Measurements from ENCODE around the gene GRAMD4. TPM values are rescaled to one million over a fixed set of nuclear protein-coding genes. Genes with fewer than 3 reads are reported as not detected.

The GRAMD4 gene
- polyA plus RNA-seq, 1 of the 3 experiments (the other 2 are of a cell fraction) = 15.5 TPM

GRCh38 chr22:46625113-46625842 lies 5.1 kb downstream of the GRAMD4 start:
- no peaks in the 10 kb centered on the region for H3F3A ChIP-seq (replicated peaks; ENCODE audit: insufficient read depth)

GRCh38 chr22:46625843-46626349 lies 5.7 kb downstream of the GRAMD4 start:
- POLR2A ChIA-PET = no interaction called here
- no peak for DNase-seq
- H3F3A ChIP-seq (replicated peaks; ENCODE audit: insufficient read depth) = no peaks in the 10 kb centered on the region
- no peak overlapping the region for H2AFZ ChIP-seq (ENCODE audit: low read depth)
- no peak overlapping the region for H3K4me3 ChIP-seq (ENCODE audit: low read depth in 2 of 2, low read length in 1 of 2)
- H4K20me1 ChIP-seq (ENCODE audit: insufficient read depth) = no peaks in the 10 kb centered on the region
- 94% methylated on average over 13 of the region's 21 CpGs for WGBS (ENCODE audit: low lambda C conversion rate)
- no peak overlapping the region for H3K9ac ChIP-seq
- H3K27ac ChIP-seq (ENCODE audit: low read depth in 2 of 2, low read length in 1 of 2) = no peak overlapping the region
- H3K79me2 ChIP-seq (ENCODE audit: insufficient read depth) = no peaks in the 10 kb centered on the region
- no peaks in the 10 kb centered on the region for H3K27me3 ChIP-seq (ENCODE audit: insufficient read depth)
- H3K4me1 ChIP-seq (ENCODE audit: control insufficient read depth in 1 of 2, insufficient read depth in 2 of 2, low read depth in 1 of 2, low read length in 1 of 2) = peaks cover 0 to 15% of the 10 kb centered on the region in 2 experiments; a peak in 1 of 4 replicates
- CTCF ChIA-PET = interaction anchor here (1.6 kb wide), 1 partner anchor 62 kb away, joined by 4 read pairs; no protein-coding TSS in a partner anchor
- no peaks in the 10 kb centered on the region for H3K36me3 ChIP-seq (replicated peaks in 1 of 2; ENCODE audit: control insufficient read depth in 1 of 2, insufficient read depth in 2 of 2, low read length in 1 of 2)
- H3K9me3 ChIP-seq = no peaks in the 10 kb centered on the region
- no peak overlapping the region for H3K4me2 ChIP-seq
- no peaks in the 10 kb centered on the region for H3K9me2 ChIP-seq
- no peak for TF ChIP-seq RFX5 (IDR thresholded peaks at IDR 0.05; ENCODE audit: low read length)
- TF ChIP-seq EZH2phosphoT487 (IDR thresholded peaks at IDR 0.05; ENCODE audit: borderline replicate concordance, low read depth) = no peak
- no peak for TF ChIP-seq IRF3 (IDR thresholded peaks at IDR 0.05; ENCODE audit: low read depth, low read length)
- no peak for TF ChIP-seq GATA2 (CRISPR knock-in tag; IDR thresholded peaks at IDR 0.05)
- TF ChIP-seq MXI1 (IDR thresholded peaks at IDR 0.05; ENCODE audit: low read depth, low read length) = no peak
- no peak for TF ChIP-seq SIN3A (IDR thresholded peaks at IDR 0.05; ENCODE audit: borderline replicate concordance, low read depth, low read length)
- TF ChIP-seq CHD2 (IDR thresholded peaks at IDR 0.05; ENCODE audit: low read length, partially characterized antibody) = no peak
- no peak for TF ChIP-seq RXRA (IDR thresholded peaks at IDR 0.05; ENCODE audit: borderline replicate concordance, low read depth)
- TF ChIP-seq JUND (IDR thresholded peaks at IDR 0.05) = no peak
- TF ChIP-seq FOXJ3 (CRISPR knock-in tag; IDR thresholded peaks at IDR 0.05) = no peak
- TF ChIP-seq TAF1 (IDR thresholded peaks at IDR 0.05; ENCODE audit: borderline replicate concordance, low read depth, low read length) = no peak
- TF ChIP-seq GABPA (IDR thresholded peaks at IDR 0.05; ENCODE audit: low read depth) = no peak

More at GRCh38 chr22:46625113-46625842, 5.1 kb downstream of the GRAMD4 start:
- H4K20me1 ChIP-seq (ENCODE audit: insufficient read depth) = no peaks in the 10 kb centered on the region
- 94% methylated on average over 17 of the region's 20 CpGs for WGBS (ENCODE audit: low lambda C conversion rate)
- H3K9ac ChIP-seq = no peak overlapping the region
- H3K79me2 ChIP-seq (ENCODE audit: insufficient read depth) = no peaks in the 10 kb centered on the region
- peaks cover 0 to 22% of the 10 kb centered on the region in 2 experiments; a peak in 1 of 4 replicates for H3K4me1 ChIP-seq (ENCODE audit: control insufficient read depth in 1 of 2, insufficient read depth in 2 of 2, low read depth in 1 of 2, low read length in 1 of 2)
- no peak for DNase-seq
- no peak overlapping the region for H2AFZ ChIP-seq (ENCODE audit: low read depth)
- no peaks in the 10 kb centered on the region for H3K36me3 ChIP-seq (replicated peaks in 1 of 2; ENCODE audit: control insufficient read depth in 1 of 2, insufficient read depth in 2 of 2, low read length in 1 of 2)
- H3K27ac ChIP-seq (ENCODE audit: low read depth in 2 of 2, low read length in 1 of 2) = no peak overlapping the region
- POLR2A ChIA-PET = no interaction called here
- H3K4me3 ChIP-seq (ENCODE audit: low read depth in 2 of 2, low read length in 1 of 2) = no peak overlapping the region
- no peaks in the 10 kb centered on the region for H3K9me3 ChIP-seq
- H3K9me2 ChIP-seq = no peaks in the 10 kb centered on the region
- TF ChIP-seq MXI1 (IDR thresholded peaks at IDR 0.05; ENCODE audit: low read depth, low read length) = no peak
- TF ChIP-seq RXRA (IDR thresholded peaks at IDR 0.05; ENCODE audit: borderline replicate concordance, low read depth) = no peak
- no peak for TF ChIP-seq EP300 (IDR thresholded peaks at IDR 0.05; ENCODE audit: borderline replicate concordance in 1 of 2, low read depth in 1 of 2, low read length in 1 of 2)
- no peak for TF ChIP-seq JUND (IDR thresholded peaks at IDR 0.05)
- no peak for TF ChIP-seq TCF12 (IDR thresholded peaks at IDR 0.05)
- no peak for TF ChIP-seq PBX3 (IDR thresholded peaks at IDR 0.05)
- no peak for TF ChIP-seq EZH2phosphoT487 (IDR thresholded peaks at IDR 0.05; ENCODE audit: borderline replicate concordance, low read depth)
- no peak for TF ChIP-seq RAD21 (IDR thresholded peaks at IDR 0.05; ENCODE audit: low read length)
- TF ChIP-seq USF2 (IDR thresholded peaks at IDR 0.05; ENCODE audit: borderline replicate concordance, low read depth, low read length) = no peak
- no peak for TF ChIP-seq TAF1 (IDR thresholded peaks at IDR 0.05; ENCODE audit: borderline replicate concordance, low read depth, low read length)
- no peak for TF ChIP-seq GABPA (IDR thresholded peaks at IDR 0.05; ENCODE audit: low read depth)
- no peak for TF ChIP-seq ELF1 (IDR thresholded peaks at IDR 0.05)
- TF ChIP-seq USF1 (IDR thresholded peaks at IDR 0.05; ENCODE audit: borderline replicate concordance, low read depth) = no peak
- no peak for TF ChIP-seq SMC3 (IDR thresholded peaks at IDR 0.05; ENCODE audit: low read depth, low read length)
- H3K4me2 ChIP-seq = no peak overlapping the region
- no peaks in the 10 kb centered on the region for H3K27me3 ChIP-seq (ENCODE audit: insufficient read depth)
- CTCF ChIA-PET = interaction anchor here (0.9 to 1.6 kb wide), 2 partner anchors 35 to 62 kb away, joined by 3 to 4 read pairs; no protein-coding TSS in a partner anchor

Measured in SK-N-SH (cell line).